SK-N-SH (cell line): Measurements from ENCODE around the gene TJP2. TPM values are rescaled to one million over a fixed set of nuclear protein-coding genes. Genes with fewer than 3 reads are reported as not detected.

Source experiments
- CTCF ChIA-PET: fragments of 300-600, 350-600 bp; formaldehyde crosslinking; extraction: SDS; loops from one replicate; lab custom pipeline; 2021; lab: Yijun Ruan, JAX
- POLR2A ChIA-PET: fragments of 350-600 bp; sonication (Branson Sonifier 250); formaldehyde crosslinking; extraction: SDS; loops from one replicate; lab custom pipeline; 2020; ENCODE audit warnings: antibody characterized with exemption, inconsistent platforms; lab: Yijun Ruan, JAX
- DNase-seq: peaks from one replicate; pipeline ENCODE4 v3.0.0; 2012
- H2AFZ ChIP-seq: fragments of 200-600 bp; sonication (generic); 2 replicates; pipeline ENCODE4 v1.8.1; 2016; ENCODE audit warnings: antibody characterized with exemption, mild to moderate bottlenecking, low read depth
- H3F3A ChIP-seq: fragments of 200-600 bp; sonication (generic); replicated peaks from 2 replicates; pipeline ENCODE3; 2016; ENCODE audit warnings: antibody characterized with exemption, mild to moderate bottlenecking; ENCODE audit not compliant: insufficient read depth
- H3K27ac ChIP-seq, 2 experiments: fragments of 200-500 bp in 1 of 2; fragments of 200-600 bp in 1 of 2; sonication (Bioruptor generic) in 1 of 2; sonication (generic), shearing (Covaris generic) in 1 of 2; 2 replicates each; pipeline versions ENCODE4 v1.5.1 to v1.6.1; 2014 to 2016; ENCODE audit warnings: low read depth in 2 of 2, inconsistent platforms in 1 of 2, low read length in 1 of 2, mild to moderate bottlenecking in 1 of 2, mixed read lengths in 1 of 2
- H3K27me3 ChIP-seq: fragments of 200-600 bp; sonication (generic), shearing (Covaris generic); 2 replicates; pipeline ENCODE4 v1.6.1; 2016; ENCODE audit warnings: mixed run types; ENCODE audit not compliant: insufficient read depth
- H3K36me3 ChIP-seq, 2 experiments: fragments of 200-500 bp in 1 of 2; fragments of 200-600 bp in 1 of 2; sonication (Bioruptor generic) in 1 of 2; sonication (generic) in 1 of 2; replicated peaks in 1 of 2; 2 replicates each; pipeline versions ENCODE3 to v1.5.1; 2014 to 2016; ENCODE audit warnings: low read length in 1 of 2, mild to moderate bottlenecking in 1 of 2; ENCODE audit not compliant: insufficient read depth in 2 of 2, control insufficient read depth in 1 of 2
- H3K4me1 ChIP-seq, 2 experiments: fragments of 200-500 bp in 1 of 2; fragments of 200-600 bp in 1 of 2; sonication (Bioruptor generic) in 1 of 2; sonication (generic), shearing (Covaris generic) in 1 of 2; 2 replicates each; pipeline versions ENCODE4 v1.5.1 to v1.6.1; 2014 to 2016; ENCODE audit warnings: low read depth in 1 of 2, low read length in 1 of 2, mixed run types in 1 of 2; ENCODE audit not compliant: insufficient read depth in 2 of 2, control insufficient read depth in 1 of 2
- H3K4me2 ChIP-seq: fragments of 200-600 bp; sonication (generic), shearing (Covaris generic); 2 replicates; pipeline ENCODE4 v1.6.1; 2017; ENCODE audit warnings: mixed run types
- H3K4me3 ChIP-seq, 2 experiments: fragments of 200-500 bp in 1 of 2; fragments of 200-600 bp in 1 of 2; sonication (Bioruptor generic) in 1 of 2; sonication (generic), shearing (Covaris generic) in 1 of 2; 2 replicates each; pipeline versions ENCODE4 v1.5.1 to v1.8.1; 2014 to 2016; ENCODE audit warnings: low read depth in 2 of 2, inconsistent platforms in 1 of 2, low read length in 1 of 2, mild to moderate bottlenecking in 1 of 2, mixed read lengths in 1 of 2, moderate library complexity in 1 of 2
- H3K79me2 ChIP-seq: fragments of 200-600 bp; sonication (generic); 2 replicates; pipeline ENCODE4 v1.8.1; 2017; ENCODE audit warnings: mild to moderate bottlenecking; ENCODE audit not compliant: insufficient read depth
- H3K9ac ChIP-seq: fragments of 200-600 bp; sonication (generic); 2 replicates; pipeline ENCODE4 v1.6.1; 2017; ENCODE audit warnings: mixed run types
- H3K9me2 ChIP-seq: fragments of 200-600 bp; sonication (generic); 2 replicates; pipeline ENCODE4 v1.6.1; 2017; ENCODE audit warnings: mixed run types
- H3K9me3 ChIP-seq: fragments of 200-600 bp; sonication (generic); 2 replicates; pipeline ENCODE4 v1.6.1; 2017; ENCODE audit warnings: mixed run types, mild to moderate bottlenecking, moderate library complexity
- H4K20me1 ChIP-seq: fragments of 200-600 bp; sonication (generic); 2 replicates; pipeline ENCODE4 v1.6.1; 2017; ENCODE audit warnings: mild to moderate bottlenecking, mixed run types; ENCODE audit not compliant: insufficient read depth
- CHD2 ChIP-seq: fragments of 150-350 bp; IDR thresholded peaks from 2 replicates; pipeline ENCODE4 v1.6.1; 2018; ENCODE audit warnings: low read length; ENCODE audit not compliant: partially characterized antibody
- ELF1 ChIP-seq: IDR thresholded peaks from 2 replicates; pipeline ENCODE4 v1.4.0; 2012
- EP300 ChIP-seq, 2 experiments: IDR thresholded peaks; 2 replicates each; pipeline versions ENCODE4 v1.4.0 to v1.6.1; 2012; ENCODE audit warnings: borderline replicate concordance in 1 of 2, low read depth in 1 of 2, low read length in 1 of 2
- EZH2phosphoT487 ChIP-seq: fragments of 200-600 bp; sonication (generic); IDR thresholded peaks from 2 replicates; pipeline ENCODE4 v1.6.1; 2017; ENCODE audit warnings: low read depth, mixed run types, mild to moderate bottlenecking, antibody characterized with exemption, moderate library complexity, borderline replicate concordance
- FOXM1 ChIP-seq: IDR thresholded peaks from 2 replicates; pipeline ENCODE4 v1.4.0; 2012; ENCODE audit warnings: low read depth, mild to moderate bottlenecking
- GABPA ChIP-seq: IDR thresholded peaks from 2 replicates; pipeline ENCODE4 v1.4.0; 2012; ENCODE audit warnings: low read depth, mild to moderate bottlenecking
- JUND ChIP-seq: IDR thresholded peaks from 2 replicates; pipeline ENCODE4 v1.4.0; 2012
- NFIC ChIP-seq: IDR thresholded peaks from 2 replicates; pipeline ENCODE4 v1.4.0; 2012; ENCODE audit warnings: borderline replicate concordance
- NRF1 ChIP-seq: IDR thresholded peaks from 2 replicates; pipeline ENCODE4 v1.6.1; 2012; ENCODE audit warnings: low read depth, mild to moderate bottlenecking, low read length
- REST ChIP-seq: IDR thresholded peaks from 2 replicates; pipeline ENCODE4 v1.6.1; 2012; ENCODE audit warnings: mild to moderate bottlenecking, low read depth, low read length, moderate library complexity
- SMC3 ChIP-seq: IDR thresholded peaks from 2 replicates; pipeline ENCODE4 v1.6.1; 2012; ENCODE audit warnings: low read depth, low read length, improper control_type of control experiment
- TCF12 ChIP-seq: IDR thresholded peaks from 2 replicates; pipeline ENCODE4 v1.4.0; 2012
- TEAD4 ChIP-seq: IDR thresholded peaks from 2 replicates; pipeline ENCODE4 v1.4.0; 2012; ENCODE audit warnings: mild to moderate bottlenecking, borderline replicate concordance; ENCODE audit not compliant: insufficient read depth
- USF1 ChIP-seq: IDR thresholded peaks from 2 replicates; pipeline ENCODE4 v1.4.0; 2012; ENCODE audit warnings: low read depth, borderline replicate concordance
- WGBS: methylation state at CpG from one replicate; pipeline ENCODE4 v1.1.6; 2017; ENCODE audit warnings: low lambda C conversion rate; 5-methylcytosine and 5-hydroxymethylcytosine counted together
- polyA plus RNA-seq, 3 experiments: library from polyadenylated mRNA; depleted of rRNA; stranded (reverse); fragments of >200 nt; gene quantifications; 2 replicates each; pipeline ENCODE4 v1.2.3, GENCODE V29; 2012
- TF ChIP-seq, protein P1 (sequence below): fragments of 200-600 bp; sonication (generic); IDR thresholded peaks from 2 replicates; pipeline ENCODE4 v1.6.1; 2017; ENCODE audit warnings: antibody characterized with exemption, mild to moderate bottlenecking, moderate library complexity
- TF ChIP-seq, protein P2 (sequence below): IDR thresholded peaks from 2 replicates; pipeline ENCODE4; 2012
- TF ChIP-seq, protein P3 (sequence below): fragments of 150-350 bp; IDR thresholded peaks from 2 replicates; pipeline ENCODE4 v1.6.1; 2017; ENCODE audit warnings: antibody characterized with exemption, low read length, low read depth, borderline replicate concordance

Gene TJP2
- polyA plus RNA-seq, 1 of the 3 experiments (the other 2 are of a cell fraction), result 17.7 TPM

- Histone ChIP-seq H3K9me2 (no peaks in the 10 kb centered on the region), H3K36me3 (peaks cover 0 to 9% of the 10 kb centered on the region in 2 experiments), H3K9ac (no peak overlapping the region), H3K4me1 (peaks cover 0 to 5% of the 10 kb centered on the region in 2 experiments; a peak in 1 of 4 replicates), H3K4me3 (no peak overlapping the region), H3F3A (no peaks in the 10 kb centered on the region), H3K79me2 (peaks cover 12% of the 10 kb centered on the region; the same call in 1 of the 2 replicates), H4K20me1 (no peaks in the 10 kb centered on the region), H3K27me3 (no peaks in the 10 kb centered on the region), H3K4me2 (no peak overlapping the region), H3K27ac (no peak overlapping the region), H3K9me3 (no peaks in the 10 kb centered on the region), H2AFZ (no peak overlapping the region)
- POLR2A ChIA-PET, result no interaction called here
- TF ChIP-seq NRF1, result no peak
- TF ChIP-seq JUND, result no peak
- TF ChIP-seq EP300 (IDR thresholded peaks at IDR 0.05; ENCODE audit: borderline replicate concordance in 1 of 2, low read depth in 1 of 2, low read length in 1 of 2), result no peak
- no peak for TF ChIP-seq SMC3
- no peak for TF ChIP-seq GABPA
- CTCF ChIA-PET, result interaction anchor here (1.1 to 3.5 kb wide), 4 partner anchors 7 to 23 kb away, joined by 3 to 17 read pairs (median 6); no protein-coding TSS in a partner anchor
- DNase-seq, result no peak
- WGBS, result 90% methylated on average over 9 of the region's 9 CpGs
These were observed 41.9 kb downstream of the TJP2 start for GRCh38 chr9:69215774-69216485.

DNA sequence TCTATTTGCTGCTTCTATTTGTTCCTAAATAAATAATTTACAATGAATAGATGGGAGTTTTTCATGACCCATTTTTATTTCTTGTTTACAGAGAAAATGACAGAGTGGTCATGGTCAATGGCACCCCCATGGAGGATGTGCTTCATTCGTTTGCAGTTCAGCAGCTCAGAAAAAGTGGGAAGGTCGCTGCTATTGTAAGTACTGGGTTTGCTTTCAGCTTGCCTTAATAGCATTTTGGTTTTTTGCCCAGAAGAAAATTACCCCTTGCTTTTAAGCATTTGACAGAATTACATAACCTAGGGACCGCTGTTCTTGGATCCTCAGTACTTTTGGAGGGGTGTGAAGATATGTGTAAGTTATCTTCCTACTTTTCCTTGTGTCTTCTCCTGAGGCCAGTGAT lies 44.1 kb downstream of the TJP2 start:
- ChIA-PET POLR2A (no interaction called here), CTCF (interaction anchor here (0.7 kb wide), 1 partner anchor 92 kb away, joined by 3 read pairs; no protein-coding TSS in a partner anchor)
- Histone ChIP-seq H3F3A (no peaks in the 10 kb centered on the region), H3K4me1 (no peaks in the 10 kb centered on the region), H3K9me2 (no peaks in the 10 kb centered on the region), H3K9me3 (no peaks in the 10 kb centered on the region), H3K4me2 (no peak overlapping the region), H3K27me3 (no peaks in the 10 kb centered on the region), H3K9ac (no peak overlapping the region), H4K20me1 (no peaks in the 10 kb centered on the region), H3K79me2 (peaks cover 3% of the 10 kb centered on the region; the same call in 1 of the 2 replicates), H3K4me3 (no peak overlapping the region), H3K27ac (no peak overlapping the region), H2AFZ (no peak overlapping the region), H3K36me3 (peaks cover 0 to 9% of the 10 kb centered on the region in 2 experiments)
- TF ChIP-seq NRF1 (no peak), FOXM1 (no peak), USF1 (no peak), REST (no peak), GABPA (no peak), ELF1 (no peak), CHD2 (no peak), TEAD4 (no peak), TCF12 (no peak), NFIC (no peak), EZH2phosphoT487 (no peak)
- TF ChIP-seq, protein P1, sequence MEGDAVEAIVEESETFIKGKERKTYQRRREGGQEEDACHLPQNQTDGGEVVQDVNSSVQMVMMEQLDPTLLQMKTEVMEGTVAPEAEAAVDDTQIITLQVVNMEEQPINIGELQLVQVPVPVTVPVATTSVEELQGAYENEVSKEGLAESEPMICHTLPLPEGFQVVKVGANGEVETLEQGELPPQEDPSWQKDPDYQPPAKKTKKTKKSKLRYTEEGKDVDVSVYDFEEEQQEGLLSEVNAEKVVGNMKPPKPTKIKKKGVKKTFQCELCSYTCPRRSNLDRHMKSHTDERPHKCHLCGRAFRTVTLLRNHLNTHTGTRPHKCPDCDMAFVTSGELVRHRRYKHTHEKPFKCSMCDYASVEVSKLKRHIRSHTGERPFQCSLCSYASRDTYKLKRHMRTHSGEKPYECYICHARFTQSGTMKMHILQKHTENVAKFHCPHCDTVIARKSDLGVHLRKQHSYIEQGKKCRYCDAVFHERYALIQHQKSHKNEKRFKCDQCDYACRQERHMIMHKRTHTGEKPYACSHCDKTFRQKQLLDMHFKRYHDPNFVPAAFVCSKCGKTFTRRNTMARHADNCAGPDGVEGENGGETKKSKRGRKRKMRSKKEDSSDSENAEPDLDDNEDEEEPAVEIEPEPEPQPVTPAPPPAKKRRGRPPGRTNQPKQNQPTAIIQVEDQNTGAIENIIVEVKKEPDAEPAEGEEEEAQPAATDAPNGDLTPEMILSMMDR, result no peak
- TF ChIP-seq, protein P2, sequence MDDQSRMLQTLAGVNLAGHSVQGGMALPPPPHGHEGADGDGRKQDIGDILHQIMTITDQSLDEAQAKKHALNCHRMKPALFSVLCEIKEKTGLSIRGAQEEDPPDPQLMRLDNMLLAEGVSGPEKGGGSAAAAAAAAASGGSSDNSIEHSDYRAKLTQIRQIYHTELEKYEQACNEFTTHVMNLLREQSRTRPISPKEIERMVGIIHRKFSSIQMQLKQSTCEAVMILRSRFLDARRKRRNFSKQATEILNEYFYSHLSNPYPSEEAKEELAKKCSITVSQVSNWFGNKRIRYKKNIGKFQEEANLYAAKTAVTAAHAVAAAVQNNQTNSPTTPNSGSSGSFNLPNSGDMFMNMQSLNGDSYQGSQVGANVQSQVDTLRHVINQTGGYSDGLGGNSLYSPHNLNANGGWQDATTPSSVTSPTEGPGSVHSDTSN, result no peak
- TF ChIP-seq, protein P3, sequence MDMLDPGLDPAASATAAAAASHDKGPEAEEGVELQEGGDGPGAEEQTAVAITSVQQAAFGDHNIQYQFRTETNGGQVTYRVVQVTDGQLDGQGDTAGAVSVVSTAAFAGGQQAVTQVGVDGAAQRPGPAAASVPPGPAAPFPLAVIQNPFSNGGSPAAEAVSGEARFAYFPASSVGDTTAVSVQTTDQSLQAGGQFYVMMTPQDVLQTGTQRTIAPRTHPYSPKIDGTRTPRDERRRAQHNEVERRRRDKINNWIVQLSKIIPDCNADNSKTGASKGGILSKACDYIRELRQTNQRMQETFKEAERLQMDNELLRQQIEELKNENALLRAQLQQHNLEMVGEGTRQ, result no peak
- no peak for DNase-seq
- 91% methylated on average over 3 of the region's 3 CpGs for WGBS
